ENCODE measurements around the gene AGAP2.

AGAP2 gene

GRCh38 chr12:57766464-57767304, 28.1 kb upstream of the AGAP2 start, which contains the start of gene CYP27B1:
Gene CYP27B1 (minus strand): TSS chr12:57767078. CDS start chr12:57767041, 37 bp downstream.
- DNase-seq = no peak

DNA sequence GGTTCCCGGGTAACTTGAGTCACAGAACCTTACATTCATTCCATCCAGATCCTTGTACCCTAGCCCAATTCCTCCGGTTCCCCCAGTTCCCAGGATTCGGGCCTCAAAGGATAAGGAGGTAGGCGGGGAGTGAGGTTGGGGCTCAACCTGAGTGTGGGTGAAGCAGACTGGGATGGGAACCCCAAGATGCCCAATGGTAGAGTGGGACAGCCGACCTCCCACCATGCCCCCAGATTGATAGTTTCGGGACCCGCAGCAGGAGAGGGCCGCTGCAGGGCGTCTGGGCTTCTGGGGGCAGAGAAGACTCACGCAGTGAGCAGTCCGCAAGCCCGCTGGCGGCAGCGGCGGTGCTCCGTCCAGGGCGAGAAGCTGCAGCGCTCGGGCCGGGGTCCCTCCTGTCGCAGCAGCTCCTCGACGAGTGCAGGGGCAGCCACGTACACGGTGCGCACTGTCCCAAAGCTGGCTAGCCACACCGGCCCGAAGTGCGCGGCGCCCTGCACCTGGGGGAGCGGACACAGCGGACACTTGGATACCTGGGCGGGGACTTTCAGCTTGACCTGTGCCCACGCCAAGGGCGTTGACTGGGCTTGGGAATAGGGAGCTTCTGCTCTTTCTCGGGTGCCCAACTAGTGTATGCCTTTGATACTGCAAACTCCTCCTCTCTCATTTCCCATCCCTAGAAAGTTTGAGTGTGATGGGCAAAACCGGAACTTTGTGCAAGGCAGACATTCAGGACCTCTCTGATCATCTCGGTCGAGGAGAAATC, 27.3 kb upstream of the AGAP2 start:
- DNase-seq = peak; percentile 31

DNA sequence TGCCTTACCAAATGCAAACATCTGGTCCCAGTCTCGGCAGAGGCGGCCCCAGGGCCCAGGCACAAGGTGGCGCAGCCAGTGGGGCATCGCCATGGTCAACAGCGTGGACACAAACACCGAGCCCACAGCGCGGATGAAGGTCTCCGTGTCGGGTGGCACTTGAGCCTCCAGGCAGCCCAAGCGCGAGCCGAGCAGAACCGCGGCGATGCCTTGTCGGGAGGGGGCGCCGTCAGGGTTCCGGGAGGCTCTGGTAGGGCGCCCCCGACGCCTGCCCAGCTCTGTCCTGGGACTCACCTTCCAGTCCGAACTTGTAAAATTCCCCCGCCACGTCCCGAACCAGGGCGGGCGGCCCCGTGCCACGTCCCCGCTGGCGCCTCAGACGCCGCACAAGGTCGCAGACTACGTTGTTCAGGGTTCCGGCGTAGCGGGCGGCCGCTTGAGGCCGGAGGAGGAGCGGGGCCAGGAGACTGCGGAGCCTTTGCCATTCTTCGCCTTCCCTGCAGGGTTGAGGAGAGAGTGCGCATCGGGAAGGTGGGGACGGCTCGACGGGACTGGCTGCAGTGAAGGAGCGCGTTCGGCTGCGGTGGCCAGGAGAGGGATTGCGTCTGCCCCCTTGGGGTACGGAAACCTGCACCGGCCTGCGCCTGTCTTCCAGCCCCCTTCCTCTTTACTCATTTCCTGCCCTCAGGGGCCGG, 26.6 kb upstream of the AGAP2 start:
- peak; percentile 68 for DNase-seq

GRCh38 chr12:57764662-57765002, 26.1 kb upstream of the AGAP2 start:
- no peak for DNase-seq

GRCh38 chr12:57763881-57764661, 25.5 kb upstream of the AGAP2 start:
- DNase-seq = no peak

- no peak for DNase-seq
These were observed 23.9 kb upstream of the AGAP2 start for GRCh38 chr12:57762463-57762862.

DNA sequence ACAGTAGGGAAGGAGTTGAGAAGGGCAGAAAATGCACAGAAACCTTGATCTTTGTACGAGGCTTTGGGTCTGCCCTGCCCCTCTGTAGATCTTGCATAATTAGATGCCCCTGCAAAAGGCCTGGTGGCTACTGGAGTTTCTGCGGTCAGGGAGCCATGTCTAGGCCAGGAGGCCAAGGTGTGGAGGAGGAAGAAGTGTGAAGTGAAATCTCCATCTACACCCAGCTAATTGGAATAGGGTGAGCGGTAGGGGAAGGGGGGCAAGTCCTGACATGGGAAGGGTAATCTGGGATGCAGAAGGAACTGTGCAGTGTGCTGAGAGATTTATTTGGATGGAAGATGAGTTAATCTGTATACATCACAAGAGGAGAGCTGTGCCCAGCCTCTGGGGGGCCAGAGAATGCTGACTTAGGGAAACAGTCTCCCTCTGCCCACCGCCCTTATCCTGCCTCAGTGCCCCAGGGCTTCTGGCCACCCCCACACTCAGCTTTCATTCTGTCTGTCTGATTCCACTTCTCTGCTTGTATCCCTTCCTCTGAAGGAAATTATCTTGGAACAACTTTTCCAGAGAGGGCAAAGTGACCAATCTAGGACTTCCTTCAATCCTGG, 23.0 kb upstream of the AGAP2 start:
- DNase-seq = no peak

GRCh38 chr12:57760347-57760982, 21.9 kb upstream of the AGAP2 start:
- DNase-seq = no peak

DNA sequence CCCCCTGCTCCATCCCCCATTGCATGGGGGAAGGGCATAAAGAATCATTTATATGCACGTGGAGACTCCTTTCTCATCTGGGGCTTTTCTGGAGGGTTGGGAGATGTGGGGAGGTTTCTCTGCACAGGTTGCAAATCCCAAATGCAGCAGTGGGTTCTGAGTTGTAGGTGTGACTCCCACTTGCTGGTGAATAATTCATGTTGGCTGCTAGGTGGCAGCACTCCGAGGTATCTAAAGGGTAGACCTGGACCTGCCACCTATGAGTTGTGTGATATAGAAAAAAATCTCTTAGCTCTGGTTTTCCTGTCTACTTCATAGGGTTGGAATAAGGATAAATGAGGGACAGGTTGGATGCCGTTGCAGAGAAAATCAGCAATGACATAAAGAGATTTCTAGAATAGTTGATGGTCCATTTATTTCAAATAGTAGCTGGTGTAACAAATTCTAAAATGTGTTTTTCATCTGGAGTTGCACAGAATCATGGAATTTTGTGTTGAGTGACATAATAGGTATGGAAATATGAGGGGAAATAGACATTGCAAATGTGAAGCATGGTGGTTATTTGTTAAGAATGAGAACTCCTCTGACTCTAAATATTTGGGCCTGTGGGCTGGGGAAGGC, 20.9 kb upstream of the AGAP2 start:
- DNase-seq = no peak

DNA sequence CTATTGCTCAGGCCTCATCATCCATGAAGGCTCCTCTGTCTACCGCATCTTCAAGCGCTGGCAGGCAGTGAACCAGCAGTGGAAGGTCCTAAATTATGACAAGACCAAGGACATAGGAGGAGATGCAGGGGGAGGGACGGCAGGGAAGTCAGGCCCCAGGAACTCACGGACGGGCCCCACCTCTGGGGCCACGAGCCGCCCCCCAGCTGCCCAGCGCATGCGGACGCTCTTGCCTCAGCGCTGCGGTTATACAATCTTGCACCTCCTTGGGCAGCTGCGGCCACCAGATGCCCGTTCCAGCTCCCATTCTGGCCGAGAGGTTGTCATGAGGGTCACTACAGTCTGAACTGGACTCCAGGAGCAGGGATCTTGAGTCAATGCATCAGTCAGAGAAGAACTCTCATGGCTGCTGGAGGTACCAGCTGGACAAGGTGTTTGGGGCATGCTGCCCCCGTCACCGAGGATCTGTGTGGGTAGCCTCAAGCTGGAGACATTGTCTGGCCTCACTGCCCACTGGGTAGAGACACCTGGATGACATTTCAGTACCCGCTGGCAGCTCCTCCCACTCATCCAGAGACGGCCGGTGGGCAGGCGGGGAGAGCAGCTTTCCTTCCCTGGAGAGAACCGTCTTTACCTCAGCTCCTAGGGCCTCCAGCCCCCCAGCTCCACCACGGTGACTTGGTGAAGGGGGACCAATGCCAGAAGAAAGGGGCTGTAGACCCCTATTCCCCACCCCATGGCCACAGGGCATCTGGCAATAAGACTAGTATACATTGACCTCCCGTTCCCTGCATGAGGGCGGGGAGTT, 20.2 kb upstream of the AGAP2 start:
- DNase-seq = no peak

DNA sequence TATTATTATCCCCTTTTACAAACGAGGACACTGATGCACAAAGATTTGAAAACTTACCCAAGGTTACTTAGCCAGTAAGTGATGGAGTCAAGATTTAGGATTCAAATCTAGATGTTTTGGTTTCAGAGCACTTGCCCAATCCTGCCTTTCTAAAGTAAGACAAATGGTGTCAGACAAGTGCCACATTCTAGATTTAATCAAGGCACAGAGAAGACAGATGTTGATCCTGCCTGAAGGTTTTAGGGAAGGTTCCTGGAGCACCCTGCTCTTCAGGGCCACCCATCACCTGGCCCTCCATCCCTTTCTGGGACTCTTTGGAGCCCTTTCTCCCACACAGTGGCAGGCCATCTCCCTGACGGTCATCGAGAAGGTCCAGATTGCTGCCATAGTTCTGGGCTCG, 19.2 kb upstream of the AGAP2 start:
- DNase-seq = peak; percentile 15

DNA sequence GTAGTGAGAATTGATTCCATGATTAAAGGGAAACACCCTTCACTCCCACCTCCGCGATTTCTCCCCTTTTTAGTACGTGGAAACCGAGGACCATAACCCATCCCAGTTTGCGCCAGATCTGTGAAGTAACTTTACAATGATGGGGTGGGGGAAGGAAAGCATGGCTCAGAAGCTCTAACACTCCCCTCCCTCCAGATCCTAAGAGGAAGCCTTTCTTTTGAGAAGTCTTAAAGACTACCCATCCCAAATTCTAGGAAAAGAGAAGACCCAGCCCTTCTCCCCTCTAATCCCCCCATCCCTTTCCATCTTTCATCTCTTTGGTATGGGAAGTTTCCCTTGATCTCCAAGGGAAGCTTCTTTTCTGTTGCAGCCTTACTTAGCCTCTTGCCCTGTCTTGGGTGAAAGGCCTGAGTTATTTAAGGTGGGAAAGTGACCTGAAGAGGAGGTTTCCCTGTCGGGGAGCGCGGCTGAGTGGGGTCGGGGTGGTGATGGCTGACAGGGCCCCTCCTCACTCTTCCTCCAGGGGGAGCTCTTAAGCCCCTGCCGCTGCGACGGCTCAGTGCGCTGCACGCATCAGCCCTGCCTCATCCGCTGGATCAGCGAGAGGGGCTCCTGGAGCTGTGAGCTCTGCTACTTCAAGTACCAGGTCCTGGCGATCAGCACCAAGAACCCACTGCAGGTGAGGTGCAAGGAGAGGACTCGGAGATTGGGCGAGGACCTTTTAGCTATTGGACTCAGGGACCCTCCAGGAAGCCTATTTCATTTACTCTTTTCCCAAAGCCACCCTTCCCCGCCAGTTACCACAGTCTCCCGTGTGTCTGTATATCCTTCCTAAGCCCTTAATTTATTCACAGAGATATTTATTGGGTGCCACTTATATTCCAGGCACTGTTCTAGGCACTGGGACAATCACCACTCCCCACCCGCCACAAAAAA, 18.1 kb upstream of the AGAP2 start:
- peak; percentile 74 for DNase-seq

DNA sequence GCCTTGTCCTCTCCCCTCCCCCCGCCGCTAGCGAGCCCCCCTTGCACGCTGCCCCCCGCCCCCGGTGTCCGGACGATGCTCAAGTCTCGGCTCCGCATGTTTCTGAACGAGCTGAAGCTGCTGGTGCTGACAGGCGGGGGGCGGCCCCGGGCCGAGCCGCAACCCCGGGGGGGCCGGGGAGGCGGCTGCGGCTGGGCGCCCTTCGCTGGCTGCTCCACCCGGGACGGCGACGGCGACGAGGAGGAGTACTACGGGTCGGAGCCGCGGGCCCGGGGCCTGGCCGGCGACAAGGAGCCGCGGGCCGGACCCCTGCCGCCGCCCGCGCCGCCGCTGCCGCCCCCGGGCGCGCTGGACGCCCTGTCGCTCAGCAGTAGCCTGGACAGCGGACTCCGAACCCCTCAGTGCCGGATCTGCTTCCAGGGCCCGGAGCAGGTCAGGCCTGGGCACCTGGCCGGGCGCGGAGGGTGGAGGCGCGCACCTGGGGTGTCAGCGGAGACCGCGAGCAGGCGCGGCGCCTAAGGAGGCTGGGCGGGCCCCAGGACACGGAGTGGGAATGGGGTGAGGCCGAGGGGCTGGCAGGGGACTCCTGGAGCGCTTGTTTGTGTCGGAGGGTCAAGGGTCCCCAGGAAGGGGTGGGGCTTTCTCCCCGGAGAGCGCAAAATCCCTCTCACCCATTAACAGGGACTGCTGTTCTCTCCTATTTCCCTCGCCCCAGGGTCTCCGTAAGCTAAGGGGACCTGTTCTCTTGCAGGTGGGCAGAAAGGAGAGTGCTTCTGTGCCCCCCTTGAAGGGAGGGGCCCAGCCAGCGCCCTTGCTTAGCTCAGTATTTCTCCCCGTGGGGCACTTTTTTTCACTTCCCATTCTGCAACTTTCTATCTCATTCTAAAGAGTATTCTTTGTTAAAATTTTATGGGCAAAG, 17.2 kb upstream of the AGAP2 start:
- DNase-seq = peak; percentile 62

GRCh38 chr12:57755194-57755453, 16.6 kb upstream of the AGAP2 start:
- no peak for DNase-seq

- DNase-seq = peak; percentile 85
These were observed 16.1 kb upstream of the AGAP2 start, which contains the start of gene MARCHF9 for GRCh38 chr12:57754411-57755193. Gene MARCHF9 (plus strand): TSS chr12:57755103. CDS start chr12:57755529, 426 bp downstream.

GRCh38 chr12:57753756-57754337, 15.3 kb upstream of the AGAP2 start:
- no peak for DNase-seq

GRCh38 chr12:57752668-57753000, 14.1 kb upstream of the AGAP2 start:
- DNase-seq = no peak

Data from activated T-cell treated with anti-CD3 and anti-CD28 coated beads, Interleukin-2, amount 50 U/mL, for 1 hour (primary cell).